ENCODE data around the gene AOPEP. TPM values are rescaled to one million over a fixed set of nuclear protein-coding genes. Genes with fewer than 3 reads are reported as not detected.

AOPEP gene
- total RNA-seq, 1 experiment from 2014 or later, result 15.0 TPM

DNA sequence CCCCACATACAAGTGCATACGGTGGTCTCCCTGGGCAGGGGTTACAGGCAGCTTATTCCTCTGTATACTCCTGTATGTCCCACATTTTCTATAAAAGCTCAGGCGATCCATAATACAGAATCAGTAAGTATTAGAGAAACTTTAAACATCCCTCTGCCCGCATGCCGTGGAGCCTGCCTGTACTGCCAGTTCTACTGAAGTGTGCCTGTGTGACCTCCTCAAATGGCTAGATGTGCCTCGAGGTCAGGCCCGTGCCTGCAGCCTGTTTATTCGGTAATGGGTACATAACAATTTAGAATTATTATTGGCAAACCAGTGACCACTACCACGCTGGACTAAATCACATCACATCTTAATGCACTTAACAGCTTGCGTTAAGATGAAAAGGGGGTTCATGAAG, 400.2 kb downstream of the AOPEP start:
- H3K27me3 Mint-ChIP-seq (ENCODE audit: low read depth), result peaks cover 6% of the 10 kb centered on the region; the same call in 1 of the 2 replicates
- no peak overlapping the region for H4K8ac ChIP-seq (replicated peaks; ENCODE audit: insufficient read length, low read depth, low read length)
- no peak overlapping the region for H2AK5ac ChIP-seq (ENCODE audit: insufficient read length, low read length)
- no peaks in the 10 kb centered on the region for H3K79me2 ChIP-seq (ENCODE audit: insufficient read depth, low read length)
- no peaks in the 10 kb centered on the region for H4K20me1 ChIP-seq (ENCODE audit: control insufficient read depth, insufficient read depth, insufficient read length)
- no peak overlapping the region for H3T11ph ChIP-seq (ENCODE audit: low read length)
- TF ChIP-seq, protein P1, sequence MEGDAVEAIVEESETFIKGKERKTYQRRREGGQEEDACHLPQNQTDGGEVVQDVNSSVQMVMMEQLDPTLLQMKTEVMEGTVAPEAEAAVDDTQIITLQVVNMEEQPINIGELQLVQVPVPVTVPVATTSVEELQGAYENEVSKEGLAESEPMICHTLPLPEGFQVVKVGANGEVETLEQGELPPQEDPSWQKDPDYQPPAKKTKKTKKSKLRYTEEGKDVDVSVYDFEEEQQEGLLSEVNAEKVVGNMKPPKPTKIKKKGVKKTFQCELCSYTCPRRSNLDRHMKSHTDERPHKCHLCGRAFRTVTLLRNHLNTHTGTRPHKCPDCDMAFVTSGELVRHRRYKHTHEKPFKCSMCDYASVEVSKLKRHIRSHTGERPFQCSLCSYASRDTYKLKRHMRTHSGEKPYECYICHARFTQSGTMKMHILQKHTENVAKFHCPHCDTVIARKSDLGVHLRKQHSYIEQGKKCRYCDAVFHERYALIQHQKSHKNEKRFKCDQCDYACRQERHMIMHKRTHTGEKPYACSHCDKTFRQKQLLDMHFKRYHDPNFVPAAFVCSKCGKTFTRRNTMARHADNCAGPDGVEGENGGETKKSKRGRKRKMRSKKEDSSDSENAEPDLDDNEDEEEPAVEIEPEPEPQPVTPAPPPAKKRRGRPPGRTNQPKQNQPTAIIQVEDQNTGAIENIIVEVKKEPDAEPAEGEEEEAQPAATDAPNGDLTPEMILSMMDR (conservative IDR thresholded peaks at IDR 0.05), result no peak
- no peaks in the 10 kb centered on the region for H3K9me3 ChIP-seq (ENCODE audit: control insufficient read depth, low read depth, low read length)
- H3K36me3 Mint-ChIP-seq (ENCODE audit: insufficient read depth in 1 of 3, low read depth in 3 of 3), result no peaks in the 10 kb centered on the region
- H2BK12ac ChIP-seq (ENCODE audit: insufficient read length, low read depth, low read length), result no peak overlapping the region
- no peaks in the 10 kb centered on the region for H3K9me3 Mint-ChIP-seq
- no peak overlapping the region for H3K27ac ChIP-seq (ENCODE audit: insufficient read length, low read depth, low read length)
- H3K18ac ChIP-seq (ENCODE audit: insufficient read length, low read depth, low read length), result no peak overlapping the region
- H3K27ac Mint-ChIP-seq, result no peak overlapping the region
- H3K4ac ChIP-seq (ENCODE audit: low read depth, low read length), result no peak overlapping the region
- no peak overlapping the region for H2AFZ ChIP-seq (ENCODE audit: low read length)
- peaks cover 40 to 41% of the 10 kb centered on the region in 2 experiments for H3K4me1 Mint-ChIP-seq
- no peak overlapping the region for H2BK20ac ChIP-seq (ENCODE audit: low read depth, low read length, poor library complexity, severe bottlenecking)
- no peak overlapping the region for H3K23ac ChIP-seq (ENCODE audit: insufficient read length, low read depth, low read length)
- no peak overlapping the region for H2BK120ac ChIP-seq (ENCODE audit: low read depth, low read length, poor library complexity, severe bottlenecking)
- no CpG with 5 or more reads among the region's 9 CpGs for WGBS (ENCODE audit: extremely low coverage, insufficient read length, low lambda C conversion rate)
- H4K91ac ChIP-seq (ENCODE audit: insufficient read length, low read depth, low read length), result no peak overlapping the region
- H3K23me2 ChIP-seq (ENCODE audit: insufficient read length, low read depth, low read length, poor library complexity, severe bottlenecking), result peaks cover 4% of the 10 kb centered on the region
- no peaks in the 10 kb centered on the region for H3K27me3 ChIP-seq (ENCODE audit: insufficient read depth, low read length)
- H3K79me1 ChIP-seq (ENCODE audit: insufficient read depth, low read depth, low read length, poor library complexity, severe bottlenecking), result no peaks in the 10 kb centered on the region
- no peak overlapping the region for H3K4me3 Mint-ChIP-seq
- peak; percentile 28 for DNase-seq
- no peak overlapping the region for H4K5ac ChIP-seq (ENCODE audit: insufficient read length, low read depth, low read length)
- H3K4me1 ChIP-seq (ENCODE audit: insufficient read depth, low read length), result peaks cover 10% of the 10 kb centered on the region; the same call in 1 of the 2 replicates
- no peak overlapping the region for H3K4me2 ChIP-seq (ENCODE audit: insufficient read depth, insufficient read length, low read length)
- no peak overlapping the region for H3K14ac ChIP-seq (ENCODE audit: insufficient read depth, low read length)
- no peak overlapping the region for H2BK15ac ChIP-seq (ENCODE audit: low read depth, low read length)
- H3K56ac ChIP-seq (ENCODE audit: insufficient read length, low read depth, low read length), result no peak overlapping the region
- H3K9ac ChIP-seq (ENCODE audit: extremely low read depth, insufficient read length, low read length), result no peak overlapping the region
- H2BK5ac ChIP-seq (ENCODE audit: insufficient read length, low read length), result no peak overlapping the region
